Stimulated activated memory B cell treated with anti-CD40 and anti-IgM and Interleukin-4, amounts not matched to agents 10 μg/mL and 1 μg/mL and 100 μg/mL, for 72 hours (primary cell): ENCODE data around the gene CCDC90B.

ENCODE experiments used
- ATAC-seq: fragments of 150-1000 bp; cut with Tn5 transposase; 2 replicates; pipeline ENCODE4 v1.10.0; 2021
- H3K27ac Mint-ChIP-seq: one replicate; pipeline ENCODE4 v1.8.0; 2022; ENCODE audit warnings: mild to moderate bottlenecking, mixed read lengths
- H3K27me3 Mint-ChIP-seq: one replicate; pipeline ENCODE4 v1.8.0; 2022; ENCODE audit warnings: mixed read lengths
- H3K36me3 Mint-ChIP-seq: one replicate; pipeline ENCODE4 v1.8.0; 2022; ENCODE audit warnings: mixed read lengths
- H3K4me1 Mint-ChIP-seq: one replicate; pipeline ENCODE4 v1.8.0; 2022; ENCODE audit warnings: mixed read lengths
- H3K4me3 Mint-ChIP-seq: one replicate; pipeline ENCODE4 v1.8.0; 2022; ENCODE audit warnings: mild to moderate bottlenecking, moderate library complexity, mixed read lengths
- H3K9me3 Mint-ChIP-seq: one replicate; pipeline ENCODE4 v1.8.0; 2022; ENCODE audit warnings: mixed read lengths

Gene CCDC90B

GRCh38 chr11:83220260-83220659 lies 65.9 kb downstream of the CCDC90B start:
- H3K4me3 Mint-ChIP-seq: no peak overlapping the region
- ATAC-seq: no peak
- no peaks in the 10 kb centered on the region for H3K9me3 Mint-ChIP-seq
- peaks cover 23% of the 10 kb centered on the region for H3K36me3 Mint-ChIP-seq
- no peak overlapping the region for H3K27ac Mint-ChIP-seq
- no peaks in the 10 kb centered on the region for H3K27me3 Mint-ChIP-seq
- H3K4me1 Mint-ChIP-seq: no peaks in the 10 kb centered on the region

- H3K36me3 Mint-ChIP-seq: peaks cover 26% of the 10 kb centered on the region
- no peaks in the 10 kb centered on the region for H3K27me3 Mint-ChIP-seq
- ATAC-seq: no peak
- no peaks in the 10 kb centered on the region for H3K9me3 Mint-ChIP-seq
- no peak overlapping the region for H3K27ac Mint-ChIP-seq
- H3K4me3 Mint-ChIP-seq: no peak overlapping the region
- H3K4me1 Mint-ChIP-seq: no peaks in the 10 kb centered on the region
Measured at GRCh38 chr11:83219095-83219494, 67.1 kb downstream of the CCDC90B start.
